Caco-2 (cell line): ENCODE data around the gene MT1M. TPM values are rescaled to one million over a fixed set of nuclear protein-coding genes. Genes with fewer than 3 reads are reported as not detected.

Experiments
- BruUV-seq: library from RNA; stranded (reverse); fragments of 400-500 nt; replicated peaks from 2 replicates; lab custom pipeline; 2021; lab: Mats Ljungman, UMichigan
- CTCF ChIA-PET: fragments of 300-600 bp; sonication (Branson Sonifier 250); formaldehyde crosslinking; loops from one replicate; lab custom pipeline; 2022; ENCODE audit warnings: antibody characterized with exemption; lab: Charles Lee
- POLR2A ChIA-PET: fragments of 300-600 bp; sonication (Branson Sonifier 250); formaldehyde crosslinking; loops from one replicate; lab custom pipeline; 2022; ENCODE audit warnings: antibody characterized with exemption; lab: Charles Lee
- DNase-seq, 2 experiments: peaks; one replicate each; pipeline versions ENCODE4 v3.0.0 to v3.0.0-alpha.2; 2020 to 2022
- H3K27me3 ChIP-seq: replicated peaks from 2 replicates; pipeline ENCODE4 v1.6.0; 2011; ENCODE audit warnings: low read length; ENCODE audit not compliant: control insufficient read depth, insufficient read depth
- H3K36me3 ChIP-seq: 2 replicates; pipeline ENCODE4 v1.5.1; 2011; ENCODE audit warnings: low read length; ENCODE audit not compliant: control insufficient read depth, insufficient read depth
- H3K4me1 ChIP-seq: fragments of 250-450 bp; sonication (Bioruptor Pico); 2 replicates; pipeline ENCODE4 v1.5.1; 2020; ENCODE audit warnings: mild to moderate bottlenecking
- H3K4me3 ChIP-seq: 2 replicates; pipeline ENCODE4 v1.5.1; 2011; ENCODE audit warnings: low read depth, mild to moderate bottlenecking, control low read depth, low read length
- H3K9me3 ChIP-seq: fragments of 250-450 bp; sonication (Bioruptor Pico); 2 replicates; pipeline ENCODE4 v1.5.1; 2020; ENCODE audit warnings: mild to moderate bottlenecking, moderate library complexity
- H3K27ac Mint-ChIP-seq: one replicate; pipeline ENCODE4 v1.8.0; 2022; ENCODE audit warnings: mixed read lengths; ENCODE audit not compliant: unreplicated experiment
- H3K27me3 Mint-ChIP-seq: one replicate; pipeline ENCODE4 v1.8.0; 2022; ENCODE audit warnings: mixed read lengths; ENCODE audit not compliant: insufficient read depth, unreplicated experiment
- H3K36me3 Mint-ChIP-seq: one replicate; pipeline ENCODE4 v1.8.0; 2022; ENCODE audit warnings: mild to moderate bottlenecking, mixed read lengths; ENCODE audit not compliant: insufficient read depth, unreplicated experiment
- H3K4me1 Mint-ChIP-seq: one replicate; pipeline ENCODE4 v1.8.0; 2022; ENCODE audit warnings: low read depth, mixed read lengths; ENCODE audit not compliant: unreplicated experiment
- H3K4me3 Mint-ChIP-seq: one replicate; pipeline ENCODE4 v1.8.0; 2022; ENCODE audit warnings: mild to moderate bottlenecking, moderate library complexity, mixed read lengths; ENCODE audit not compliant: unreplicated experiment
- H3K9me3 Mint-ChIP-seq: one replicate; pipeline ENCODE4 v1.8.0; 2022; ENCODE audit warnings: mixed read lengths; ENCODE audit not compliant: unreplicated experiment
- CTCF ChIP-seq, 2 experiments: fragments of 200-600 bp in 1 of 2; IDR thresholded peaks; 1 replicate in 1 of 2; 2 replicates in 1 of 2; pipeline versions ENCODE4 v1.5.1 to v1.8.0; 2011 to 2022; ENCODE audit warnings: antibody characterized with exemption in 1 of 2, control low read depth in 1 of 2, inconsistent platforms in 1 of 2, low read depth in 1 of 2, low read length in 1 of 2, mild to moderate bottlenecking in 1 of 2, moderate library complexity in 1 of 2; ENCODE audit not compliant: insufficient read depth in 1 of 2, severe bottlenecking in 1 of 2, unreplicated experiment in 1 of 2
- intact Hi-C: fragments of 100-400 bp; cut with micrococcal nuclease; formaldehyde crosslinking; loops from one replicate; pipeline ENCODE4 v1.10.0; 2022; ENCODE audit not compliant: unreplicated experiment
- total RNA-seq: library from RNA; stranded (reverse); gene quantifications from 2 replicates; pipeline ENCODE4 v1.2.3, GENCODE V29; 2022

Gene MT1M
- total RNA-seq, 1 experiment from 2014 or later, result not detected

- no TSS peak for BruUV-seq
- Mint-ChIP-seq H3K4me1 (no peaks in the 10 kb centered on the region), H3K9me3 (no peaks in the 10 kb centered on the region), H3K27me3 (peaks cover 10% of the 10 kb centered on the region), H3K4me3 (peak overlapping the region; percentile 56), H3K36me3 (no peaks in the 10 kb centered on the region), H3K27ac (no peak overlapping the region)
- intact Hi-C loops, result no loop called here
- ChIA-PET CTCF (no interaction called here), POLR2A (no interaction called here)
- Histone ChIP-seq H3K4me1 (no peaks in the 10 kb centered on the region), H3K27me3 (no peaks in the 10 kb centered on the region; the same call in 1 of the 2 replicates), H3K36me3 (no peaks in the 10 kb centered on the region), H3K4me3 (no peak overlapping the region; the same call in 1 of the 2 replicates), H3K9me3 (no peaks in the 10 kb centered on the region)
- TF ChIP-seq CTCF (IDR thresholded peaks at IDR 0.05; ENCODE audit: insufficient read depth in 1 of 2, low read depth in 1 of 2, low read length in 1 of 2, severe bottlenecking in 1 of 2, unreplicated experiment in 1 of 2), result no peak
- DNase-seq, result no peak
Observed at GRCh38 chr16:56616608-56617211, 15.7 kb upstream of the MT1M start.

GRCh38 chr16:56617212-56618085 is 15.0 kb upstream of the MT1M start:
- CTCF ChIA-PET, result no interaction called here
- no peaks in the 10 kb centered on the region for H3K4me1 Mint-ChIP-seq
- H3K4me3 Mint-ChIP-seq, result peak overlapping the region; percentile 56
- POLR2A ChIA-PET, result no interaction called here
- intact Hi-C loops, result no loop called here
- peaks cover 10% of the 10 kb centered on the region for H3K27me3 Mint-ChIP-seq
- BruUV-seq, result no TSS peak
- H3K36me3 Mint-ChIP-seq, result no peaks in the 10 kb centered on the region
- TF ChIP-seq CTCF (IDR thresholded peaks at IDR 0.05; ENCODE audit: insufficient read depth in 1 of 2, low read depth in 1 of 2, low read length in 1 of 2, severe bottlenecking in 1 of 2, unreplicated experiment in 1 of 2), result no peak
- no peaks in the 10 kb centered on the region for H3K9me3 ChIP-seq
- H3K4me1 ChIP-seq, result no peaks in the 10 kb centered on the region
- H3K27me3 ChIP-seq, result no peaks in the 10 kb centered on the region; the same call in 1 of the 2 replicates
- H3K36me3 ChIP-seq, result no peaks in the 10 kb centered on the region
- H3K9me3 Mint-ChIP-seq, result no peaks in the 10 kb centered on the region
- H3K4me3 ChIP-seq, result no peak overlapping the region; the same call in 1 of the 2 replicates
- DNase-seq, result no peak
- no peak overlapping the region for H3K27ac Mint-ChIP-seq

- Mint-ChIP-seq H3K36me3 (no peaks in the 10 kb centered on the region), H3K4me3 (no peak overlapping the region), H3K27ac (no peak overlapping the region), H3K4me1 (no peaks in the 10 kb centered on the region), H3K27me3 (peaks cover 11% of the 10 kb centered on the region), H3K9me3 (no peaks in the 10 kb centered on the region)
- intact Hi-C loops, result no loop called here
- Histone ChIP-seq H3K4me1 (no peaks in the 10 kb centered on the region), H3K9me3 (no peaks in the 10 kb centered on the region), H3K4me3 (no peak overlapping the region), H3K36me3 (no peaks in the 10 kb centered on the region), H3K27me3 (no peaks in the 10 kb centered on the region; the same call in 1 of the 2 replicates)
- DNase-seq, result no peak
- no peak for TF ChIP-seq CTCF (IDR thresholded peaks at IDR 0.05; ENCODE audit: insufficient read depth in 1 of 2, low read depth in 1 of 2, low read length in 1 of 2, severe bottlenecking in 1 of 2, unreplicated experiment in 1 of 2)
- BruUV-seq, result no TSS peak
- POLR2A ChIA-PET, result no interaction called here
- CTCF ChIA-PET, result interaction anchor here (1.0 kb wide), 1 partner anchor 17 kb away, joined by 4 read pairs; no protein-coding TSS in a partner anchor
Observed at GRCh38 chr16:56618138-56618537, 14.3 kb upstream of the MT1M start.
